WTC11 (cell line): Measurements from ENCODE around the gene ARSB. TPM values are rescaled to one million over a fixed set of nuclear protein-coding genes. Genes with fewer than 3 reads are reported as not detected.

Source experiments
- ATAC-seq: fragments of 200-7000 bp; cut with Tn5 transposase; 2 replicates; pipeline ENCODE4 v1.10.0; 2021; ENCODE audit warnings: mild to moderate bottlenecking, moderate library complexity
- CTCF ChIA-PET: fragments of 300-600 bp; sonication (Branson Sonifier 250); formaldehyde crosslinking; loops from one replicate; lab custom pipeline; 2021; ENCODE audit warnings: antibody characterized with exemption; lab: Charles Lee
- POLR2A ChIA-PET: fragments of 350-600 bp; sonication (Branson Sonifier 250); formaldehyde crosslinking; loops from one replicate; lab custom pipeline; 2021; ENCODE audit warnings: antibody characterized with exemption; lab: Charles Lee
- DNase-seq: peaks from one replicate; pipeline ENCODE4 v3.0.0; 2021; ENCODE audit warnings: low spot score
- H3K27ac Mint-ChIP-seq: 2 replicates; pipeline ENCODE4 v1.8.0; 2021; ENCODE audit warnings: mixed read lengths
- H3K27me3 Mint-ChIP-seq: 2 replicates; pipeline ENCODE4 v1.8.0; 2021; ENCODE audit warnings: low read depth, mild to moderate bottlenecking, moderate library complexity, mixed read lengths
- H3K36me3 Mint-ChIP-seq: 2 replicates; pipeline ENCODE4 v1.8.0; 2021; ENCODE audit warnings: mixed read lengths
- H3K4me1 Mint-ChIP-seq: 2 replicates; pipeline ENCODE4 v1.8.0; 2022; ENCODE audit warnings: mixed read lengths
- H3K4me3 Mint-ChIP-seq: 2 replicates; pipeline ENCODE4 v1.8.0; 2021; ENCODE audit warnings: mild to moderate bottlenecking, moderate library complexity, mixed read lengths
- H3K9me3 Mint-ChIP-seq: 2 replicates; pipeline ENCODE4 v1.8.0; 2021; ENCODE audit warnings: mixed read lengths
- CBFB ChIP-seq: sonication (generic); formaldehyde crosslinking; IDR thresholded peaks from 2 replicates; pipeline ENCODE4 v1.8.1; 2022; ENCODE audit warnings: mild to moderate bottlenecking, low read depth, missing genetic modification reagents
- CREM ChIP-seq: sonication (generic); formaldehyde crosslinking; IDR thresholded peaks from 2 replicates; pipeline ENCODE4 v1.8.1; 2022; ENCODE audit warnings: mild to moderate bottlenecking, missing genetic modification reagents, moderate library complexity
- FOXP1 ChIP-seq: sonication (generic); formaldehyde crosslinking; IDR thresholded peaks from 2 replicates; pipeline ENCODE4 v1.8.0; 2022; ENCODE audit warnings: missing genetic modification reagents, mild to moderate bottlenecking, moderate library complexity, borderline replicate concordance
- GABPB1 ChIP-seq: sonication (generic); formaldehyde crosslinking; IDR thresholded peaks from 2 replicates; pipeline ENCODE4 v1.8.1; 2023; ENCODE audit warnings: mild to moderate bottlenecking, missing genetic modification reagents
- MAX ChIP-seq: sonication (generic); formaldehyde crosslinking; IDR thresholded peaks from 2 replicates; pipeline ENCODE4 v1.8.0; 2022; ENCODE audit warnings: mild to moderate bottlenecking, missing genetic modification reagents
- PREB ChIP-seq: sonication (generic); formaldehyde crosslinking; IDR thresholded peaks from 2 replicates; pipeline ENCODE4 v1.8.1; 2022; ENCODE audit warnings: mild to moderate bottlenecking, missing genetic modification reagents, moderate library complexity, borderline replicate concordance
- PRRX2 ChIP-seq: fragments of 250-450 bp; sonication (Bioruptor Pico); IDR thresholded peaks from 2 replicates; pipeline ENCODE4 v1.8.0; 2021; ENCODE audit warnings: mild to moderate bottlenecking
- TEAD1 ChIP-seq: sonication (generic); formaldehyde crosslinking; IDR thresholded peaks from 2 replicates; pipeline ENCODE4 v1.8.0; 2022; ENCODE audit warnings: mild to moderate bottlenecking, missing genetic modification reagents
- TP53 ChIP-seq: sonication (generic); formaldehyde crosslinking; IDR thresholded peaks from 2 replicates; pipeline ENCODE4 v1.8.1; 2023; ENCODE audit warnings: mild to moderate bottlenecking, missing genetic modification reagents
- USF2 ChIP-seq: sonication (generic); formaldehyde crosslinking; IDR thresholded peaks from 2 replicates; pipeline ENCODE4 v1.8.1; 2023; ENCODE audit warnings: mild to moderate bottlenecking, missing genetic modification reagents, moderate library complexity
- ZNF232 ChIP-seq: sonication (generic); formaldehyde crosslinking; IDR thresholded peaks from 2 replicates; pipeline ENCODE4 v1.8.0; 2022; ENCODE audit warnings: mild to moderate bottlenecking, missing genetic modification reagents
- ZNF423 ChIP-seq: fragments of 250-450 bp; sonication (Bioruptor Pico); IDR thresholded peaks from 2 replicates; pipeline ENCODE4 v2.1.2; 2022; ENCODE audit warnings: mild to moderate bottlenecking, moderate library complexity
- total RNA-seq: library from RNA; stranded (reverse); gene quantifications from 3 replicates; pipeline ENCODE4 v1.2.3, GENCODE V29; 2021
- TF ChIP-seq, protein P1 (sequence below): sonication (generic); formaldehyde crosslinking; IDR thresholded peaks from 2 replicates; pipeline ENCODE4 v1.8.0; 2023; ENCODE audit warnings: missing genetic modification reagents
- TF ChIP-seq, protein P2 (sequence below): sonication (generic); formaldehyde crosslinking; IDR thresholded peaks from 2 replicates; pipeline ENCODE4 v1.8.0; 2023; ENCODE audit warnings: mild to moderate bottlenecking, missing genetic modification reagents
- TF ChIP-seq, protein P3 (sequence below): sonication (generic); formaldehyde crosslinking; IDR thresholded peaks from 2 replicates; pipeline ENCODE4 v1.8.1; 2023; ENCODE audit warnings: mild to moderate bottlenecking, moderate library complexity, missing genetic modification reagents
- TF ChIP-seq, protein P4 (sequence below): sonication (generic); formaldehyde crosslinking; IDR thresholded peaks from 2 replicates; pipeline ENCODE4 v1.8.0; 2022; ENCODE audit warnings: mild to moderate bottlenecking, missing genetic modification reagents
- TF ChIP-seq, protein P5 (sequence below): sonication (generic); formaldehyde crosslinking; IDR thresholded peaks from 2 replicates; pipeline ENCODE4 v1.8.1; 2023; ENCODE audit warnings: mild to moderate bottlenecking, missing genetic modification reagents, moderate library complexity
- TF ChIP-seq, protein P6 (sequence below): fragments of 250-450 bp; sonication (Bioruptor Pico); IDR thresholded peaks from 2 replicates; pipeline ENCODE4 v1.9.0; 2021; ENCODE audit warnings: moderate library complexity, mild to moderate bottlenecking, inconsistent platforms, borderline replicate concordance

The ARSB gene
- total RNA-seq, 1 experiment from 2014 or later, result 9.7 TPM

DNA sequence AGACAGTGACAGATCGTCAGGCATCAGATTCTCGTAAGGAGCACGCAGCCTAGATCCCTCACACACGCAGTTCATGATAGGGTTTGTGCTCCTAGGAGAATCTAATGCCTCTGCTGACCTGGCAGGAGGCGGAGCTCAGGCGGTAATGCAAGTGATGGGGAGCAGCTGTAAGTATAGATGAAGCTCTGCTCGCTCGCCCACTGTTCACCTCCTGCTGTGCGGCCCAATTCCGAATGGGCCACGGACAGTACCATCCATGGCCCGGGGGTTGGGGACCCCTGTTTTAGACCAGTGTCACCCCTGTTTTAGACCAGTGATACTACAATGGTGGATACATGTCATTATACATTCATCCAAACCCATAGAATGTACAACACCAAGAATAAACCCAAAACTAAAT is 4.0 kb upstream of the ARSB start (continued):
- TF ChIP-seq, protein P1, sequence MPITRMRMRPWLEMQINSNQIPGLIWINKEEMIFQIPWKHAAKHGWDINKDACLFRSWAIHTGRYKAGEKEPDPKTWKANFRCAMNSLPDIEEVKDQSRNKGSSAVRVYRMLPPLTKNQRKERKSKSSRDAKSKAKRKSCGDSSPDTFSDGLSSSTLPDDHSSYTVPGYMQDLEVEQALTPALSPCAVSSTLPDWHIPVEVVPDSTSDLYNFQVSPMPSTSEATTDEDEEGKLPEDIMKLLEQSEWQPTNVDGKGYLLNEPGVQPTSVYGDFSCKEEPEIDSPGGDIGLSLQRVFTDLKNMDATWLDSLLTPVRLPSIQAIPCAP (CRISPR knock-in tag), result no peak

- ATAC-seq (no peak), DNase-seq (no peak)
- Mint-ChIP-seq H3K36me3 (no peaks in the 10 kb centered on the region), H3K4me1 (peaks cover 28% of the 10 kb centered on the region), H3K27ac (peak overlapping the region; percentile 38; the same call in 1 of the 2 replicates), H3K4me3 (peak overlapping the region; percentile 85), H3K27me3 (peaks cover 10% of the 10 kb centered on the region), H3K9me3 (no peaks in the 10 kb centered on the region)
- ChIA-PET CTCF (interaction anchor here (0.9 to 3.7 kb wide), 8 partner anchors 10 to 490 kb away, joined by 3 to 19 read pairs (median 10); no protein-coding TSS in a partner anchor), POLR2A (interaction anchor here (1.0 to 1.3 kb wide), 2 partner anchors 86 to 251 kb away, joined by 3 read pairs; partner anchors contain the start of gene JMY)
- no peak for TF ChIP-seq PREB
- TF ChIP-seq GABPB1 (CRISPR knock-in tag), result peak; percentile 93
- TF ChIP-seq, protein P2, sequence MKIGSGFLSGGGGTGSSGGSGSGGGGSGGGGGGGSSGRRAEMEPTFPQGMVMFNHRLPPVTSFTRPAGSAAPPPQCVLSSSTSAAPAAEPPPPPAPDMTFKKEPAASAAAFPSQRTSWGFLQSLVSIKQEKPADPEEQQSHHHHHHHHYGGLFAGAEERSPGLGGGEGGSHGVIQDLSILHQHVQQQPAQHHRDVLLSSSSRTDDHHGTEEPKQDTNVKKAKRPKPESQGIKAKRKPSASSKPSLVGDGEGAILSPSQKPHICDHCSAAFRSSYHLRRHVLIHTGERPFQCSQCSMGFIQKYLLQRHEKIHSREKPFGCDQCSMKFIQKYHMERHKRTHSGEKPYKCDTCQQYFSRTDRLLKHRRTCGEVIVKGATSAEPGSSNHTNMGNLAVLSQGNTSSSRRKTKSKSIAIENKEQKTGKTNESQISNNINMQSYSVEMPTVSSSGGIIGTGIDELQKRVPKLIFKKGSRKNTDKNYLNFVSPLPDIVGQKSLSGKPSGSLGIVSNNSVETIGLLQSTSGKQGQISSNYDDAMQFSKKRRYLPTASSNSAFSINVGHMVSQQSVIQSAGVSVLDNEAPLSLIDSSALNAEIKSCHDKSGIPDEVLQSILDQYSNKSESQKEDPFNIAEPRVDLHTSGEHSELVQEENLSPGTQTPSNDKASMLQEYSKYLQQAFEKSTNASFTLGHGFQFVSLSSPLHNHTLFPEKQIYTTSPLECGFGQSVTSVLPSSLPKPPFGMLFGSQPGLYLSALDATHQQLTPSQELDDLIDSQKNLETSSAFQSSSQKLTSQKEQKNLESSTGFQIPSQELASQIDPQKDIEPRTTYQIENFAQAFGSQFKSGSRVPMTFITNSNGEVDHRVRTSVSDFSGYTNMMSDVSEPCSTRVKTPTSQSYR (CRISPR knock-in tag), result no peak
Measured at GRCh38 chr5:78985725-78986223, 664 bp upstream of the ARSB start.

DNA sequence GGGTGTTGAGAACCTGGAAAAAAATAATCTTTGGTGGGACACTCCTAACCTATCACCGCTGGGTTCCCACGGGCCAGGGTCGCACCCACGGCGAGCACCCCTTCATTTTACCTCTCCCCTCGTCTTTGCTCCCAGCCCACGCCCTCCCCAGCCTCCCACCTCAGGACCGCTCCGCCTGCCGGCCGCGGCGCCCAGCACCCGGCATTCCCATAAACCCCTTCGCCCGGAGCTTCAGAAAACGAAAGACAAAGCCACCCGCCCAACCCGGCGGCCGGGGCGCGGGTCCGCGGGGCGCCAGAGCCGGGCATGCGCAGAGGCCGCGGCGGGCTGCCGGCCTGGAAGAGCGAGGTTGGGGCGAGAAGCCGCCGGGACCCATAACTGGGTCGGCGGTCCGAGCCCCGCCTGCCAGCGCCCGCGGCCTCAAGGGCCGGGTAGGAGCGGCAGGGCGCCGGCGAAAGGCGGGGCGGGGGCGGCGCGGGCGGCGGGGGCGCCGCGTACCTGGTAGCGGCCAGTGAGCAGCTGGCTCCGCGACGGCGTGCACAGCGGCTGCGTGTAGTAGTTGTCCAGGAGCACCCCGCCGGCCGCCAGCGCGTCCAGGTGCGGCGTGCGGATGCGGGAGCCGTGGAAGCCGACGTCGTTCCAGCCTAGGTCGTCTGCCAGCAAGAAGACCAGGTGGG is 533 bp downstream of the ARSB start:
- peak overlapping the region; percentile 92; the same call in 1 of the 2 replicates for H3K27ac Mint-ChIP-seq
- H3K4me1 Mint-ChIP-seq, result peaks cover 28% of the 10 kb centered on the region
- DNase-seq (peak; percentile 84), ATAC-seq (peak; percentile 92)
- H3K27me3 Mint-ChIP-seq, result peaks cover 10% of the 10 kb centered on the region
- H3K4me3 Mint-ChIP-seq, result peak overlapping the region; percentile 75
- CTCF ChIA-PET, result interaction anchor here (0.9 to 3.7 kb wide), 14 partner anchors 9 to 489 kb away, joined by 3 to 19 read pairs (median 4); no protein-coding TSS in a partner anchor
- POLR2A ChIA-PET, result interaction anchor here (0.6 to 1.5 kb wide), 5 partner anchors 10 to 637 kb away, joined by 3 to 6 read pairs (median 3); partner anchors contain the start of gene JMY
- H3K9me3 Mint-ChIP-seq, result no peaks in the 10 kb centered on the region
- H3K36me3 Mint-ChIP-seq, result no peaks in the 10 kb centered on the region
- TF ChIP-seq TEAD1 (peak; percentile 10; the same call in 1 of the 2 replicates), PRRX2 (no peak), USF2 (CRISPR knock-in tag) (peak; percentile 30; the same call in 1 of the 2 replicates), CREM (CRISPR knock-in tag) (peak; percentile 18; the same call in 1 of the 2 replicates), GABPB1 (CRISPR knock-in tag) (0 out of 2 replicates have a peak, but pooled peaks have one; percentile 14), MAX (CRISPR knock-in tag) (peak; percentile 65; the same call in 1 of the 2 replicates), CBFB (CRISPR knock-in tag) (0 out of 2 replicates have a peak, but pooled peaks have one; percentile 3), TP53 (peak; percentile 86), ZNF423 (CRISPR knock-in tag) (0 out of 2 replicates have a peak, but pooled peaks have one; percentile 5), FOXP1 (CRISPR knock-in tag) (peak; percentile 50; the same call in 1 of the 2 replicates), ZNF232 (CRISPR knock-in tag) (0 out of 2 replicates have a peak, but pooled peaks have one; percentile 19)
- TF ChIP-seq, protein P3, sequence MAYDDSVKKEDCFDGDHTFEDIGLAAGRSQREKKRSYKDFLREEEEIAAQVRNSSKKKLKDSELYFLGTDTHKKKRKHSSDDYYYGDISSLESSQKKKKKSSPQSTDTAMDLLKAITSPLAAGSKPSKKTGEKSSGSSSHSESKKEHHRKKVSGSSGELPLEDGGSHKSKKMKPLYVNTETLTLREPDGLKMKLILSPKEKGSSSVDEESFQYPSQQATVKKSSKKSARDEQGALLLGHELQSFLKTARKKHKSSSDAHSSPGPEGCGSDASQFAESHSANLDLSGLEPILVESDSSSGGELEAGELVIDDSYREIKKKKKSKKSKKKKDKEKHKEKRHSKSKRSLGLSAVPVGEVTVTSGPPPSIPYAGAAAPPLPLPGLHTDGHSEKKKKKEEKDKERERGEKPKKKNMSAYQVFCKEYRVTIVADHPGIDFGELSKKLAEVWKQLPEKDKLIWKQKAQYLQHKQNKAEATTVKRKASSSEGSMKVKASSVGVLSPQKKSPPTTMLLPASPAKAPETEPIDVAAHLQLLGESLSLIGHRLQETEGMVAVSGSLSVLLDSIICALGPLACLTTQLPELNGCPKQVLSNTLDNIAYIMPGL (CRISPR knock-in tag), result peak; percentile 72; the same call in 1 of the 2 replicates
- TF ChIP-seq, protein P4, sequence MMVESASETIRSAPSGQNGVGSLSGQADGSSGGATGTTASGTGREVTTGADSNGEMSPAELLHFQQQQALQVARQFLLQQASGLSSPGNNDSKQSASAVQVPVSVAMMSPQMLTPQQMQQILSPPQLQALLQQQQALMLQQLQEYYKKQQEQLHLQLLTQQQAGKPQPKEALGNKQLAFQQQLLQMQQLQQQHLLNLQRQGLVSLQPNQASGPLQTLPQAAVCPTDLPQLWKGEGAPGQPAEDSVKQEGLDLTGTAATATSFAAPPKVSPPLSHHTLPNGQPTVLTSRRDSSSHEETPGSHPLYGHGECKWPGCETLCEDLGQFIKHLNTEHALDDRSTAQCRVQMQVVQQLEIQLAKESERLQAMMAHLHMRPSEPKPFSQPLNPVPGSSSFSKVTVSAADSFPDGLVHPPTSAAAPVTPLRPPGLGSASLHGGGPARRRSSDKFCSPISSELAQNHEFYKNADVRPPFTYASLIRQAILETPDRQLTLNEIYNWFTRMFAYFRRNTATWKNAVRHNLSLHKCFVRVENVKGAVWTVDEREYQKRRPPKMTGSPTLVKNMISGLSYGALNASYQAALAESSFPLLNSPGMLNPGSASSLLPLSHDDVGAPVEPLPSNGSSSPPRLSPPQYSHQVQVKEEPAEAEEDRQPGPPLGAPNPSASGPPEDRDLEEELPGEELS (CRISPR knock-in tag), result 0 out of 2 replicates have a peak, but pooled peaks have one; percentile 40
- TF ChIP-seq, protein P5, sequence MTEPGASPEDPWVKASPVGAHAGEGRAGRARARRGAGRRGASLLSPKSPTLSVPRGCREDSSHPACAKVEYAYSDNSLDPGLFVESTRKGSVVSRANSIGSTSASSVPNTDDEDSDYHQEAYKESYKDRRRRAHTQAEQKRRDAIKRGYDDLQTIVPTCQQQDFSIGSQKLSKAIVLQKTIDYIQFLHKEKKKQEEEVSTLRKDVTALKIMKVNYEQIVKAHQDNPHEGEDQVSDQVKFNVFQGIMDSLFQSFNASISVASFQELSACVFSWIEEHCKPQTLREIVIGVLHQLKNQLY (CRISPR knock-in tag), result no peak
- TF ChIP-seq, protein P6, sequence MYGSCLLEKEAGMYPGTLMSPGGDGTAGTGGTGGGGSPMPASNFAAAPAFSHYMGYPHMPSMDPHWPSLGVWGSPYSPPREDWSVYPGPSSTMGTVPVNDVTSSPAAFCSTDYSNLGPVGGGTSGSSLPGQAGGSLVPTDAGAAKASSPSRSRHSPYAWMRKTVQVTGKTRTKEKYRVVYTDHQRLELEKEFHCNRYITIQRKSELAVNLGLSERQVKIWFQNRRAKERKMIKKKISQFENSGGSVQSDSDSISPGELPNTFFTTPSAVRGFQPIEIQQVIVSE, result no peak
